K562 (cell line): ENCODE measurements around the gene ANO4.

Experiments
- STAT5A ChIP-seq: IDR thresholded peaks from 2 replicates; pipeline ENCODE4 v1.6.1; 2012; ENCODE audit warnings: low read length, inconsistent platforms, borderline replicate concordance
- ZNF766 ChIP-seq: fragments of 200-800 bp; sonication (Bioruptor generic); conservative IDR thresholded peaks from 2 replicates; pipeline ENCODE4 v1.6.1; 2016; ENCODE audit warnings: missing genetic modification characterization, missing compliant biosample characterization
- TF ChIP-seq, protein P1 (sequence below): fragments of 450-650 bp; IDR thresholded peaks from 2 replicates; pipeline ENCODE4 v1.6.1; 2016
- TF ChIP-seq, protein P2 (sequence below): fragments of 450-650 bp; conservative IDR thresholded peaks from 2 replicates; pipeline ENCODE4 v1.6.1; 2016; ENCODE audit warnings: missing genetic modification characterization, low read depth, mild to moderate bottlenecking, control low read depth, missing compliant biosample characterization

DNA sequence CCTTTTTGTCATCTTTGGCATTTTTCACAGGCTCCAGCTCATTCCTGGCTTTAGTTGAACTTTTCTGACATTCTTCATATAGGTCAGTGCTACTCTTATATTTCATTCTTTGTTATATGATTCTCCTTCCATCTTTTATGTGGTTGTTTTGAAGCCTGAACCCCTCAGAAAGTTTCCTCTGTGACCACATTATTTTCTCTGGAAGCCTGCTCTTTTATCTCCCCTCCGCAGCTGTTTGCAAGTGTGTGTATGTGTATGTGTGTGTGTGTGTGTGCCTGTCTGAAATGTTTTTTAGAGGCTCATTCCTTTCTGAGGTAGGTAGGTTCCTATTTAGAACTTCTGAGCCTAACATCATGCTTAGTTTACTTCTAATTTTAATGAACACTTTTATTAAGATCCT lies 47.6 kb downstream of the ANO4 start:
- TF ChIP-seq ZNF766 (CRISPR knock-in tag) (no peak), STAT5A (no peak)
- TF ChIP-seq, protein P1, sequence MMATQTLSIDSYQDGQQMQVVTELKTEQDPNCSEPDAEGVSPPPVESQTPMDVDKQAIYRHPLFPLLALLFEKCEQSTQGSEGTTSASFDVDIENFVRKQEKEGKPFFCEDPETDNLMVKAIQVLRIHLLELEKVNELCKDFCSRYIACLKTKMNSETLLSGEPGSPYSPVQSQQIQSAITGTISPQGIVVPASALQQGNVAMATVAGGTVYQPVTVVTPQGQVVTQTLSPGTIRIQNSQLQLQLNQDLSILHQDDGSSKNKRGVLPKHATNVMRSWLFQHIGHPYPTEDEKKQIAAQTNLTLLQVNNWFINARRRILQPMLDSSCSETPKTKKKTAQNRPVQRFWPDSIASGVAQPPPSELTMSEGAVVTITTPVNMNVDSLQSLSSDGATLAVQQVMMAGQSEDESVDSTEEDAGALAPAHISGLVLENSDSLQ, result no peak
- TF ChIP-seq, protein P2, sequence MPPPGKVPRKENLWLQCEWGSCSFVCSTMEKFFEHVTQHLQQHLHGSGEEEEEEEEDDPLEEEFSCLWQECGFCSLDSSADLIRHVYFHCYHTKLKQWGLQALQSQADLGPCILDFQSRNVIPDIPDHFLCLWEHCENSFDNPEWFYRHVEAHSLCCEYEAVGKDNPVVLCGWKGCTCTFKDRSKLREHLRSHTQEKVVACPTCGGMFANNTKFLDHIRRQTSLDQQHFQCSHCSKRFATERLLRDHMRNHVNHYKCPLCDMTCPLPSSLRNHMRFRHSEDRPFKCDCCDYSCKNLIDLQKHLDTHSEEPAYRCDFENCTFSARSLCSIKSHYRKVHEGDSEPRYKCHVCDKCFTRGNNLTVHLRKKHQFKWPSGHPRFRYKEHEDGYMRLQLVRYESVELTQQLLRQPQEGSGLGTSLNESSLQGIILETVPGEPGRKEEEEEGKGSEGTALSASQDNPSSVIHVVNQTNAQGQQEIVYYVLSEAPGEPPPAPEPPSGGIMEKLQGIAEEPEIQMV (tag), result no peak
